AG09319 (cell line): ENCODE results near the gene C3orf18.

ENCODE experiments used
- DNase-seq: peaks from one replicate; pipeline ENCODE4 v3.0.0-alpha.2; 2010; ENCODE audit warnings: low read depth; ENCODE audit errors: extremely low read depth
- TF ChIP-seq, protein P1 (sequence below): IDR thresholded peaks from 2 replicates; pipeline ENCODE4 v1.5.1; 2011; ENCODE audit warnings: low read depth, mild to moderate bottlenecking, inconsistent platforms, low read length, moderate library complexity

C3orf18 gene

GRCh38 chr3:50607271-50608091, 39.9 kb upstream of the C3orf18 start:
- TF ChIP-seq, protein P1, sequence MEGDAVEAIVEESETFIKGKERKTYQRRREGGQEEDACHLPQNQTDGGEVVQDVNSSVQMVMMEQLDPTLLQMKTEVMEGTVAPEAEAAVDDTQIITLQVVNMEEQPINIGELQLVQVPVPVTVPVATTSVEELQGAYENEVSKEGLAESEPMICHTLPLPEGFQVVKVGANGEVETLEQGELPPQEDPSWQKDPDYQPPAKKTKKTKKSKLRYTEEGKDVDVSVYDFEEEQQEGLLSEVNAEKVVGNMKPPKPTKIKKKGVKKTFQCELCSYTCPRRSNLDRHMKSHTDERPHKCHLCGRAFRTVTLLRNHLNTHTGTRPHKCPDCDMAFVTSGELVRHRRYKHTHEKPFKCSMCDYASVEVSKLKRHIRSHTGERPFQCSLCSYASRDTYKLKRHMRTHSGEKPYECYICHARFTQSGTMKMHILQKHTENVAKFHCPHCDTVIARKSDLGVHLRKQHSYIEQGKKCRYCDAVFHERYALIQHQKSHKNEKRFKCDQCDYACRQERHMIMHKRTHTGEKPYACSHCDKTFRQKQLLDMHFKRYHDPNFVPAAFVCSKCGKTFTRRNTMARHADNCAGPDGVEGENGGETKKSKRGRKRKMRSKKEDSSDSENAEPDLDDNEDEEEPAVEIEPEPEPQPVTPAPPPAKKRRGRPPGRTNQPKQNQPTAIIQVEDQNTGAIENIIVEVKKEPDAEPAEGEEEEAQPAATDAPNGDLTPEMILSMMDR = no peak

GRCh38 chr3:50606596-50606995, 39.0 kb upstream of the C3orf18 start:
- TF ChIP-seq, protein P1 = no peak
- DNase-seq = no peak

More at GRCh38 chr3:50607271-50608091, 39.9 kb upstream of the C3orf18 start:
- DNase-seq = no peak

- TF ChIP-seq, protein P1 = no peak
- no peak for DNase-seq
Observed at GRCh38 chr3:50605901-50606326, 38.4 kb upstream of the C3orf18 start.

DNA sequence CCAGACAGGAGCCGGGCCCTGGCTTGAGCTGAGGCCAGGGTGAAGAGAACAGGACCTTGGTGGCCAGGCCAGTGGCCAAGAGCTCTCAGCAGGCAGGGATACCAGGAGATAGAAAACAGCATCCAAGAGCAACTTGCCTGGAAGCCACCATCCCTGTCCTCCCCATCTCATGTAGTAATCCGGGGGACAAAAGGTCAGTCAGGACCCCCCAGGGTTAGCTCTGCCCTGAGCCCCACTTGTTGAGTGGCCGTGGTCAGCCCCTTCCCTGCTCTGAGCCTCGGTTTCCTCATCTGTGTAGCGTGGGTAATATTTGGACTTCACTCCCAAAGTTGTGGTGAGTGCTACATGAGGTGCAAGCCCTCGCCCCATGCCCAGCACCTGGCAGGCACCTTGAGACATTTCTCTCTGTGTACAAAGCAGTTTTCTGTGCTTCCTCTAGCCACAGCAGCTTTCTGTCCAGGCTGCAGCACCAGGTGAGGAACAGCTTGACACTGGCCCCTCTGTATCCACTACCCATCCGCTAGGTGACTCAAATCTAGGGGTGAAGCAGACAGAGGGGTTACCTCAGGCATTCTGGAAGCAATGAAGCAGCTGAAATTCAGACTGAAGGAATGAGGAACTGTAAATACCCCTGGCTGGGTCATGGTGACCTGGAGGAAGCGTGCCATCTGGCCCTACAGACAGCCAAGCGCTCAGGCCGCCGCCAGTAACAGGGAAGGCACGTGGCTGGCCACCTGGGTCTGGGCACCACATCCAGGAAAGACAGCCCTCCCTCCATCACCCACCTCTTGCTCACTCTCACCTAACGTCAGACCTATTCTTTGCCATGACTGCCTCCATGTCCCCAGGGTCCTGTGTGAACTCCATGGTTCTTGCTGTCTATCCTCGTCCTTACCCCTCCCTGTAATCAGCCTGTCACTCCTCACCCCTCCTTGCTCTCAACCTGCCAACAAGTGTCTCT, 37.4 kb upstream of the C3orf18 start:
- no peak for DNase-seq
- TF ChIP-seq, protein P1 = no peak

- DNase-seq = no peak
- TF ChIP-seq, protein P1 = no peak
Observed at GRCh38 chr3:50604110-50604621, 36.6 kb upstream of the C3orf18 start.

- TF ChIP-seq, protein P1 = no peak
Observed at GRCh38 chr3:50603261-50604109, 35.9 kb upstream of the C3orf18 start.

More at GRCh38 chr3:50603261-50604109, 35.9 kb upstream of the C3orf18 start:
- no peak for DNase-seq
